Islet of Langerhans (tissue), 1 donor: Measurements from ENCODE around the gene MXD3.

ENCODE experiments used
- FAIRE-seq: peaks from one replicate; lab custom pipeline; 2011; peaks lifted over from hg19 to GRCh38; lab: Jason Lieb, UNC

The MXD3 gene

DNA sequence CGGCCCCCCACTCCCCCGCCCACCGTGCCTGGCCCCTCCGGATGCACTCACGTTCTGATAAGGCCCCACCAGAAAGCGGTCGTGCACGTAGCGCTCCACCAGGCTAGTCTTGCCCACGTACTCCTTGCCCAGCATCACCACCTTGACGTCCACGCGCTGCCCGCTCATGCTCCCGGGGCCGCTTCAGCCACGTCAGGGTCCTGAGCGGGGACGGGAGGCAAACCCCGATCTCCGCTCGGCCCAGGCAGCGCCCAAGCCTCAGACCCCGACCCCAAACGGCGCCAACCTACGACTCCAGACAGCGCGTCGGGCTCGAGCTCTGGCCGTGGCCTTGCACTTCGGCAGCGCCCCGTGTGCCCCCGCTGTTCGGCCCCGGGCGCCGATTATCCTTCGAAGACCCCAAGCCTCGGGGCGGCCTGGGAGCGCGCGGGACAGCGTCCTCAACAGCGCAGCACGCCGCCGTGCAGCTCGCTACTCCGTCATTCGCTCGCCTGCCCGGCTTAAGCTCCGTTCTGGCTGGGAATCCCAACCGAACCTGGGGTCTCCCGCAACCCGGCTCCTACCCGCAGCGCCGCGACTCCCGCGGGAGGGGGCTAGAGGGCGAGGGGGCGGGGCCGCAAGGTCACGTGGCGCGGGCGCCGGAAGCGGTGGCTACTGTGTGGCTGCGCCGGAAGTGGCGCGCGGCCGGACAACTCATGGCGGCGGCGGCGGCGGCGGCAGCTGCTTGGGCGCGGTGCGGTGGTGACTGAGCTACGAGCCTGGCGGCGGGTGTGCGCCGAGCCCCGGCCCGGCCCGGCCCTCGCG lies 8.4 kb downstream of the MXD3 start, which contains the start of the genes PRELID1 and RAB24:
Gene PRELID1, plus strand, starts transcription at position 679 of the 804 bp plus-strand sequence. CDS start 187 bp downstream, outside the sequence.
Gene RAB24, minus strand, starts transcription at position 599 of the 804 bp plus-strand sequence. Its CDS starts 431 bp downstream, at position 168.
- no peak for FAIRE-seq

DNA sequence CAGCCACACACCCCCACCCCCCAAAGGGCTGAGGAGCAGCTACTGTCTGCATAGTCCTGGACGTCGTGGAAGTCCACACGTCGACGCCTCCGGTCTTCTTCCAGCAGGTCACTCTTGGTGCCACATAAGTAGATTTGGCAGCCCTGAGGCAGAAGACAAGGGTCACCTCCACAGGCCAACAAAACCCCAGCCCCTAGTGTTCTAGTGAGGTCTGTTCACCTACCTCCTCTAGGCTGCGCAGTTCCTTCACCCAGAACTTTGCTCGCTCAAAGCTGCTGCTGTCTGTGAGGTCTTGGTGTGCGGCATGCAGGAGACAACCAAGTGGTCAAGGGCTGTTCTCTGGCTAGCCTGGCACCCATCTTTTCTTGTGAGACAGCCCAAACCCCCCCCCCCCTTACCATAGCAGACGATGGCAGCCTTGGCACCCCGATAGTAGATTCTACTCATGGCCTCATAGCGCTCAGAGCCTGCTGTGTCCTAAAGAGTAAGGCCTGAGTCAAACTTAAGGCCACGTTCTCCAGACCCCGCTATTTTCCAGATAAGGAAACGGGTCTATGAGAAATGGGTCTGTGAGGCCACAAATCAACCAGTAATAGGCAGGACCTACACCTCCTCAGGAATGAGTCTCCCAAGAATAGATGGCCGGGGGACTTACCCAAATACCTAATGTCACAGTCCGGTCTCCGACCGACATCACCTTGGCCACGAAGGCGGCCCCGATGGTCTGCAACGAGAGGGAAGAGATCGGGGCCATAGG lies 9.2 kb downstream of the MXD3 start:
- no peak for FAIRE-seq

DNA sequence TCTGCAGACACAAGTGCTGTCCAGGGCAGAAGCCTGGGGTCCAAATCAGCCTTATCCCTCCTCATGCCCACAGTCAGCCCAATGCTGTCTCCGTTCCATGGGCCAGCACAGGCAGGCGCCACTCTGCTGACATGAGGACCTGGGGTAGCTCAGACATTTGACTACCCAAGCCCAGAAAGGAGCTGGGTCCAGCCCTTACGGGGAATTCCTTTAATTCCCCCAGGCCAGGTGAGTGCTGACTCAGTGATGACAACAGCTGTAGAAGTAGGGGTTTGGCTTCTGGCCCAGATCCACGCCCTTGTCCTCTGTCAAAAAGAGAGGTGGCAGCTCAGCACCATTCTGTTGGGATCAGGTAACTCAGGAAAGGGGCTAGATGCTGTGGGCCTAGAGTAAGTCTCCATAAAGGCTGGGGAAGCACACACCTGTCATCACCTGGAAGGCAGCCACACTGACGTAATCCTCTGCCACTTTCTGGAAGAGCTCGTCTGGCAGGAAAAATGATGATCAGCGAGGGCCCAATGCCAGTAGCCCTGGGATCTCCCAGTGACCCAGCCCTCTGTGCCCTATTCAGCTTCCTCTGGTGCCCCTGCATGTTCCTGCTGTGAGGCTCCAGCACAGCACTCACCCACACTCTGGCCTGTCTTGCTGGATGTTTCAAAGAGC lies 10.1 kb downstream of the MXD3 start:
- FAIRE-seq: no peak

DNA sequence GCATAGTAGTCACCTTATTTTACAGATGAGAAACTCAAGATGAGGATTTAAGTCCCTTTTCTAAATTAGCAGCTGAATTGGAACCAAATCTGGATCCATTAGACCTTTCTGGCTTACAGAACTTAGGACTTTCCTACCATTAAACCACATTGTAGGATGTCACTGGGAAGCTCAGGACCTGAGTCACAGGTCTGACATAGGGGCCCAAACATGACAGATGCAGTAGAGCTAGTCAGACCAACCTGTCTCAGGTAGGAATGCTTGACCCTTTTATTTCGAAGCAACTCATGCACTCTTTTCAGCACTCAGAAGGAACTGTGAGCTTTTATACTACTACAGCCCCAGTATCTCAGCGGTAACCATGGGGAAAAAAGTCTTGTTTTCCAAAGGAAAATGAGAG lies 10.7 kb downstream of the MXD3 start:
- no peak for FAIRE-seq

DNA sequence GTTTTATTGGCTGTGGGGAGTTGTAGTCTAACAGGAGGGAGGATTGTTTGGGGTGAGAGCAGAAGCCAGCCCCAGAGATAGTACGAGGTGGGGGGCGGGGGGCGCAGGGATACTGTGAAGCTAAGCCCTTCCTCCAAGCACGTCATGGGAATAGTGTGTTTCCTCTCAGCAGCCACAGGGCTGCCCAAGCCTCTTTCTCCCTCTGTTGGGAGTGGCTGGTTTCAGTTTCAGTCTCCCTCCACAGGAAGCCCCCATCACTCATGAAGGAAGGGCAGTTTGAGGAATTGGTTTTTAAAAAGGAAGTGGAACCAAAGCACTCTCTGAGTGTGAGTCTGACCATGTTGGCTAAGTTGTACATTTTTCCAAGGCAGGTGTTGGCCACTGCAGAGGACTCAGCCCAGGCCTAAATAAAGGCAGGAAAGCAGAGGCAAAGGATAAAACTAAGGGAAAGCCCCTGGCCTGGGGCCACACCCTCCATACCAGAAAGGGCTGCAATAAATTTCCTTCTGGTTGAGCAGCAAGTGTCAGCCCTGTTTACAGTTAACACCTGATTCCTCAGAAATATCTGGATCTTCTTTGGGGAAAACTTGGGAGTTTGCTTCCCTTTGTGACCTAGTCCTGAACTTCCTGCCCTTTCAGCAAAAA lies 11.3 kb downstream of the MXD3 start:
- FAIRE-seq: no peak

DNA sequence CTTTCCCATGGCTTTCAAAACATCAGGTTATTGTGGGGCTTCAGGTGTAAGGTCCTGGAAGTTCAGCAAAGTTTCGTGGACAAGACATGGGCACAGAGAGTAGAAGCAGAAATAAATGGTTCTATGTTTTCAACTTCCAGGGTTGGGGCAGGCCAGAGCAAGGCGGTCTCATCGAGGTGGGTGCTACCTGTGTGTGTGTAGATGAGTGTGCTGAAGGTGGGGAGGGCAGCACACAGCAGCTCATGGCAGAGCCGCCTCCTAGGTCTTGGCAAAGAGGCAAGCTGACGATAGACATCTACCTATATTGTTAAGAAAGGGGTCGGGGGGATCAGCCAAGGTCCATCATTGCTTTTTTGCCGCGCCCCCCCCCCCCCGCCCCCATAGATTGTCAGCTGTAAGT lies 12.0 kb downstream of the MXD3 start:
- FAIRE-seq: no peak

DNA sequence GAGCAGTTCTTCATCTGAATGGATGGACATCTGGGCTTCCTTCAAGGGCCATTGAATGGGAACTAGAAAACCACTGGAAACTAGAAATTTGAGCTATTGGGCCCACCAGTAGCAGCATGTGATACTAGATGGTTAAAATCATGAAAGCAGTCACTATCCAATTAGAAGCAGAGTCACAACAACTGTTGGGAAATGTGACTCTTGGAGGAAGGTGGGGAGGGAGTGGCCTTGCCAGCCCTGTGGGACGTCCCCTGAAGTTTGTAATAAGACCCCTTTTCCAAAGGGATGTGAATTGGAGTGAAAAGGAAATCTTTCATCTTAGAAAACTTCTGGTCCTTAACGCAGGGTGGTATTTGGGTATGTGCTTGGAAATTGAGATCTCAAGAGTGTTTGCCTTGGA lies 13.8 kb downstream of the MXD3 start:
- FAIRE-seq: no peak

DNA sequence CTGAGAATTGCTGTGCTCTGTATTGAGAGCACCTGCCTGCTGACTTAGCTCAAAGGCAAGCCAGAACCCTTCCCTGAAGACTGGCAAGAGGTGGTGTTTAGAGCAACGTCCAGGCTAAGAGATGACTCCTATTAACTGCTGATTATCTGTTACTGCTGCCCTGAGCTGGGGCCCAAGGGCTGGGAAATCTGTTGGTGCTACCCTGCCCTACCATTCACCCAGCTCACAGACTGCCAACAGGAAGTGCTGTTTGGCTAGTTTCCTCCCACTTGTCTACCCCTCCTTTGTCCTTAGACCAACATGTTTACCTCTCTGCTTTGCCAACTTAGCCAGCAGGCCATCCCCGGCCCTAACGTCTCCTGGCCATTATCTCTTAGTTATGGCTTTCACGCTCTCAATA lies 15.1 kb downstream of the MXD3 start:
- FAIRE-seq: no peak

DNA sequence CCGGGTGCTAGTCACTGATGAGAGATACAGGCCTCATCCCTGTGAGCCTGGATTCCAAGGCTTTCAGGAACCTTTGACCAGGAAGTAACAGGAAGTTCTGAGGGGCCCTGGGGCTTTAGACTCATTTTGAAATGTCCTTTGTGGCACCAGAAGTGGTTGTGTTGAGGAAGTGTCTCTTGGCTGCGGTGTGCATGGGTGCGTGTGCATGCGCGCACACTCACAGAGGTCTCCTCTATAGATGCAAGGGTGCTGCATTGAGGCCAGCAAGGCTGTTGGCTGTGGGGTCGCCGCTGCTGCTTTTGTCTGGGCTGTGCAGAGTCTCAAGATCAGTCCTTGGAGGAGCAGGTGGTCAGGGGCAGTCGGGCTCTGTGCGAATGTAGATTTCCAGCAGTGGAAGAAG lies 15.8 kb downstream of the MXD3 start:
- FAIRE-seq: no peak

DNA sequence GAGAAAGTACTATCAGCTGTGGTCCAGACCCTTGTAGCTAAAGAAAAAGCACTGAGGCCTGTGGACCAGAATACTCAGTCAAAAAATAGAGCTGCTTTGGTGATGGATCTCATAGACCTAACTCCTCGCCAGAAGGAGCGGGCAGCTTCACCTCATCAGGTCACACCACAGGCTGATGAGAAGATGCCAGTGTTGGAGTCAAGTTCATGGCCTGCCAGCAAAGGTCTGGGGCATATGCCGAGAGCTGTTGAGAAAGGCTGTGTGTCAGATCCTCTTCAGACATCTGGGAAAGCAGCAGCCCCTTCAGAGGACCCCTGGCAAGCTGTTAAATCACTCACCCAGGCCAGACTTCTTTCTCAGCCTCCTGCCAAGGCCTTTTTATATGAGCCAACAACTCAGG lies 17.1 kb downstream of the MXD3 start:
- FAIRE-seq: no peak

DNA sequence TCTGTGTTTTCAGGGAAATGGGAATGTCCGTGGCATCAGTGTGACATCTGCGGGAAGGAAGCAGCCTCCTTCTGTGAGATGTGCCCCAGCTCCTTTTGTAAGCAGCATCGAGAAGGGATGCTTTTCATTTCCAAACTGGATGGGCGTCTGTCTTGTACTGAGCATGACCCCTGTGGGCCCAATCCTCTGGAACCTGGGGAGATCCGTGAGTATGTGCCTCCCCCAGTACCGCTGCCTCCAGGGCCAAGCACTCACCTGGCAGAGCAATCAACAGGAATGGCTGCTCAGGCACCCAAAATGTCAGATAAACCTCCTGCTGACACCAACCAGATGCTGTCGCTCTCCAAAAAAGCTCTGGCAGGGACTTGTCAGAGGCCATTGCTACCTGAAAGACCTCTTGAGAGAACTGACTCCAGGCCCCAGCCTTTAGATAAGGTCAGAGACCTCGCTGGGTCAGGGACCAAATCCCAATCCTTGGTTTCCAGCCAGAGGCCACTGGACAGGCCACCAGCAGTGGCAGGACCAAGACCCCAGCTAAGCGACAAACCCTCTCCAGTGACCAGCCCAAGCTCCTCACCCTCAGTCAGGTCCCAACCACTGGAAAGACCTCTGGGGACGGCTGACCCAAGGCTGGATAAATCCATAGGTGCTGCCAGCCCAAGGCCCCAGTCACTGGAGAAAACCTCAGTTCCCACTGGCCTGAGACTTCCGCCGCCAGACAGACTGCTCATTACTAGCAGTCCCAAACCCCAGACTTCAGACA lies 17.7 kb downstream of the MXD3 start:
- FAIRE-seq: no peak

DNA sequence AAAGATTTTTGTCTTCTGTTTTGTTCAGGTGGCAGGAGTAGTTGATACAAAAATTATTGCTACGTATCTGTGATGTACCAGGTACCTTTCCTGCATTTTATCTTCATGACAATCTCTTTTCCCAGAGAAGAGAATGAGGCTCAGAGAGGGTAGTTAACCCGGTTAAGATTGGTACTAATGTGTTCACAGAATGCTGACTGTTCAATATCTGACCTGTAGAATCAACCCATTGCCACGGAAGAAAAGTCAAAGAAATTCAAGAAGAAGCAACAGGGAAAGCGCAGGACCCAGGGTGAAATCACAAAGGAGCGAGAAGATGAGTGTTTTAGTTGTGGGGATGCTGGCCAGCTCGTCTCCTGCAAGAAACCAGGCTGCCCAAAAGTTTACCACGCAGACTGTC lies 20.0 kb downstream of the MXD3 start:
- FAIRE-seq: no peak

DNA sequence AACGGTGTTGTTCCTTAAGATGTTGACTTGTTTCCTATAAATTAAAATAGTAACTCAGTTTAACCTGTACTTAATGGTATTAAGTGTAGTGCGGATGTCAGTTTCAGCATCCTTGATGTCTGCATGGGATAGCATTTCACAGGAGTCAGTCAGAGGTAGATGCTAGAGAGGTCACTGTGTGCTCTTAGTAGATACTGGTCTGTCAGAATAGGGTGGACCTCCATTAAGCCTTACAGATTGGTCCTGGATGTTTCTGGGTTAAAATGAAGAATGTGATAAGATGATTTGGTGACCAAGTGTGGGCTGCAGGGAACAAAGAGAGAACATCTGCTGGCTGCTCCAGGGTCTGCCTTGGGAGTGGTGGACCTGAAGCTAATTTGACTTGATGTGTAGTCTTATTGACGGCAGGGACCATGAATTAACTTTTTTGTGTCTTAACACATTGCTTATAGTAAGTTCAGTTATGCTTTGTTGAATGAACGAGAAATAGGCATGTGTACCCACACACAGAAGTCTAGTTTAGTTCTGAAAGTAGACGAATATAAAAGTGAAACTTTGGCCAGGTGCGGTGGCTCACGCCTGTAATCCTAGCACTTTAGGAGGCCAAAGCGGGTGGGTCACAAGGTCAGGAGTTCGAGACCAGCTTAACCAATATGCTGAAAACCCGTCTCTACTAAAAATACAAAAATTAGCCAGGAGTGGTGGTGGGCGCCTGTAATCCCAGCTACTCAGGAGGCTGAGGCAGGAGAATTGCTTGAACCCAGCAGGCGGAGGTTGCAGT lies 20.7 kb downstream of the MXD3 start:
- FAIRE-seq: no peak

DNA sequence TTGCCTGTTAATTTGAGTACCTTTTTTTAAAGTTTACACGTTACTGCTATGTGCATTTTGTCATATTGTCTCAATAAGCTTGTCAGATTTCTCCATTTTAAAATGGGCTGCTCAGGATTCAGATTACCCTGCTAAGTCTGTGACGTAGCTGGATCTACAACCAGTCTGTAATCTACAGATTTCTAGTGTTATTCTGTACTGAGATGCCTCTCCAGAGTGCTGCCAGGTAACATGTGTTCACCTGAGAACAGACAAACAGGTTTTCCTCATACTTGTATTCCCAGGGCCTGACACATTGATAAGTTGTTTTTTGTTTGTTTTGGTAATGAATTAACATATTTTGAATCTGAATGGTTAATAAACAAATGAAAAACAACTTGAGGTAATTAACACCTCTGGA lies 23.5 kb downstream of the MXD3 start:
- no peak for FAIRE-seq

DNA sequence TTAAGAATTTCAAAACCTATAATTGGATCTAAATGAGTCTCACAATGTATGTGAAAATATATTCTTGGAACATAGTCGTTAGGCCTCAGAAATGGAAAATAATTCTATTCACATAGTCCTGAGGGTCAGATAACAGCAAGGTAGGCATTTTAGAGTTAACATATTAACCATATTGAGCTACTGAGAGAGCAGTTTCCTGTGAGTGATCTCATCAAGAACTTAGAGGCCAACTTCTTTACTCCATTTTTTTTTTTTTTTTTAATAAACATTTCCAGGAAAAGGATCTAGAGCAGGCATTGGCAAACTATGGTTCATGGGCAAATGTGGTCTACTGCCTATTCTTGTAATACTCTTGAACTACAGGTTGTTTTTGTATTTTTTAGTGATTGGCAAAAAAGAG lies 34.8 kb downstream of the MXD3 start:
- no peak for FAIRE-seq

DNA sequence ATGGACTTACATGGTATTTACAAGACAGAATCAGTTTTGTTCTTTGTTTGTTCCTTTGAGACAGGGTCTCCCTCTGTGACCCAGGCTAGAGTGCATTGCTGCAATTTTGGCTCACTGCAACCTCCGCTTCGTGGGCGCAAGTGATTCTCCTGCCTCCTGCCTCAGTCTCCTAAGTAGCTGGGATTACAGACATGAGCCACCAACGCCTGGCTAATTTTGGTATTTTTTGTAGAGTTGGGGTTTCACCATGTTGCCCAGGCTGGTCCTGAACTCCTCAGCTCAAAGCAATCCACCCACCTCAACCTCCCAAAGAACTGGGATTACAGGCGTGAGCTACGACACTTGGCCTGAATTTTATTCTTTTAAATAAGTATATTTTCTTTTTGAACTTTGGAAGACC lies 35.8 kb downstream of the MXD3 start:
- no peak for FAIRE-seq

DNA sequence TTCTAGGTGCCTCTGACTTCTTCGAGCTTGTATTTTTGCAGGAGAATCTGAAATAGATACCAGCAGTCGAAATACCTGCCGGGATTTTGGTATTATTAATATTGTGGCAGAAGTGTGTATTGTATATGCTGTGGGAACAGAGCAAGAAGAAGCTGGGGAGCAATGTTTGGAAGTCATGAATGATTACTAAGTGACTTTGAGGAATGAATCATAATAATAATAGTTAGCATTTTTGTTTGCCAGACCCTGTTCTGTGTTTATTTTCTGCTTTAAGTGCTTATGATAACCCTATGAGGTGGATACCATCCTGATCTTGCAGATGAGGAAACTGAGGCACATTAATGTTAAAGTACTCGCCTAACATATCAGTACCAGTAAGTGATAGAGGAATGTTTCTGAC lies 40.6 kb downstream of the MXD3 start:
- no peak for FAIRE-seq

DNA sequence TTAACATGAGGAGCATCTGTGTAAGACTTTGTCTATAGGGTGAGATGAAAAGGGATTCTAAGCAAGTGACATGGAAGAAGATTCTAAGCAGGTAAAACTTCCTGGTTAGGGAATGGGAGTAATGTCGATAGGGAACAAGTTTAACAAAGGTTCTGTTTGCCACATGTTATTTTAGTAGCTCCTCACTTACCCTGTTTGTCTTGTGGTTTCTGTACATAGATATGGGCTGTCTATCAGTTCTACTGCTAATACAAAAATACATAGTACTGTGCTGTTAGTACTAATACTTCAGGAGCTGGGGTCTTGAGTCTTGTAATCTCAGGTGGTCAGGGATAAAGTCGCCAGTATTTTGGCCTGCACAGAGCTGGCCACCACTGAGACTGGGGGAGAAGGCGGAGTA lies 41.0 kb downstream of the MXD3 start:
- no peak for FAIRE-seq

DNA sequence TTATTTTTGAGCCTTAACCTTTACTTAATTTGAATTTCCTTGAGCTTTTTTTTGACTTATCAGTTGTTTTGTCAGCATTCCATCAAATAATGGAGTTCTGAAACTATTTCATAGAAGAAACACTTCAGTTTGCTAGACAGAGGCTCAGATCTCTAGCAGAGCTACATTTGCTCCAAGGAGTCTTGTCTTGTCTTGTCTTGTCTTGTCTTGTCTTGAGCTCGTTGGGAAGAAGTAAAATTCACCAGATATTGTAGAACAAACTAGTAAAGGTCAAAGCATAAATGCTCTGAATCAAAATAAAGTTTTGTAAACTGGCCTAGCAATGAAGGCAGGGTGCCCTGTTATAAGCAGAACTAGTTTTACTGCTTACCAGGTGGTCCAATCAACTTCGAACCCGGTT lies 41.7 kb downstream of the MXD3 start:
- no peak for FAIRE-seq

DNA sequence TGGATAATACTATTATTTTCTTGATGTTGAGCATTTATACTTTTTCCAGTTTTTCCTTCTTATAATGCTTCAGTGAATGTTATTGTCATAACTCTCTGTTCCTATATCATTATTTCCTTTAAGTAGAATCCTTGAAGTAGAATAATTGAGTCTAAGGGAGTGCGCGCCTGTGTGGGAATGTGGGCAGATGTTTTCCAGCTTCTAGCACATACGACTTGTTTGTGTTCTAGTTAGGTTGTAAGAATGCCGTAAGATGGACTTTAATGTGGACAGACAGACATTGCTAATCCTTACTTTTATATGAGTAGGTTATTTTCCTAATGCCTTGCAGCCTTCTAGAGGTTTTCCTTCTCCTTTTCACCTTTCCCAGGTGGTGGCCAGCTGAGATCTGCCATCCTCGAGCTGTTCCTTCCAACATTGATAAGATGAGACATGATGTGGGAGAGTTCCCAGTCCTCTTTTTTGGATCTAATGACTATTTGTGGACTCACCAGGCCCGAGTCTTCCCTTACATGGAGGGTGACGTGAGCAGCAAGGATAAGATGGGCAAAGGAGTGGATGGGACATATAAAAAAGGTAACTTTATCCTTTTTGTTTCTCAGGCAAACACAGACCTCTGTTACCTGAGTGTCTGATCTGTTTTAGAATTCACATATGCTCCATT lies 42.3 kb downstream of the MXD3 start:
- FAIRE-seq: no peak
